MG63 (cell line): ENCODE data around the gene TP53I3. TPM values are rescaled to one million over a fixed set of nuclear protein-coding genes. Genes with fewer than 3 reads are reported as not detected.
A peak's percentile ranks its signal among the peaks of the same experiment; 100 is the strongest.
"Not testable (repeated sequence)": the region's sequence is repeated elsewhere in the genome, so short reads cannot be mapped to it uniquely, and the experiment has no call there.

ENCODE experiments used
- DNase-seq: peaks from one replicate; pipeline ENCODE4 v3.0.0-alpha.2; 2020
- H3K27me3 ChIP-seq: fragments of 250-450 bp; sonication (Bioruptor Pico); 2 replicates; pipeline ENCODE4 v1.5.1; 2020; ENCODE audit warnings: mild to moderate bottlenecking, moderate library complexity
- H3K36me3 ChIP-seq: fragments of 250-450 bp; sonication (Bioruptor Pico); 2 replicates; pipeline ENCODE4 v1.5.1; 2020; ENCODE audit warnings: mild to moderate bottlenecking, moderate library complexity
- H3K4me3 ChIP-seq: fragments of 250-450 bp; sonication (Bioruptor Pico); 2 replicates; pipeline ENCODE4 v1.5.1; 2020; ENCODE audit warnings: mild to moderate bottlenecking, moderate library complexity
- H3K9me3 ChIP-seq: fragments of 250-450 bp; sonication (Bioruptor Pico); 2 replicates; pipeline ENCODE4 v1.5.1; 2020; ENCODE audit warnings: mild to moderate bottlenecking, moderate library complexity
- total RNA-seq: library from RNA; depleted of rRNA; stranded (reverse); fragments of >200 nt; shearing (Covaris generic); gene quantifications from 2 replicates; pipeline ENCODE4 v1.2.3, GENCODE V29; 2014; ENCODE audit warnings: low replicate concordance

The TP53I3 gene
- total RNA-seq, 1 experiment from 2014 or later = 5.0 TPM

DNA sequence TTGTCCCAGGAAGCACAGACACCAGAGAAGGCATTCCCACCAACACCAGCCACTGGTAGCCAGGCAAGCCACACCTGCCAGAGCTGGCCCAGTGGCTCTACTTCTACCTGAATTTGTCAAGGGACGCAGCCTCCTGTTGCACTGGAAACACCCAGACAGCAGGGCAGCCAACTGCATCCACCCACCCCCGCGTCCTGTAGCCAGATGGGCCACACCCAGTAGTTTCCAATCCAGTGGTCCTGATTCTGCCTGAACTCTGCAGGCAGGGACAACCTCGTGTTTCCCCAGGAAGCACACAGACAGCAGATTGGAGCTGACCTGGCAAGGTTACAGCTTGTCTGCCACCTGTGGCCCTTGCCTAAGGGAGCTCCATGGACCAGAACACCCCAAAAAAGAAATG lies 20.3 kb upstream of the TP53I3 start:
- no peak for DNase-seq
- H3K36me3 ChIP-seq = no peaks in the 10 kb centered on the region
- no peak overlapping the region for H3K4me3 ChIP-seq
- H3K9me3 ChIP-seq = peaks cover 7% of the 10 kb centered on the region
- H3K27me3 ChIP-seq = no peaks in the 10 kb centered on the region

- Histone ChIP-seq H3K9me3 (peaks cover 7% of the 10 kb centered on the region), H3K36me3 (no peaks in the 10 kb centered on the region), H3K4me3 (no peak overlapping the region), H3K27me3 (no peaks in the 10 kb centered on the region)
- no peak for DNase-seq
These were observed 19.5 kb upstream of the TP53I3 start for GRCh38 chr2:24104110-24104650.

DNA sequence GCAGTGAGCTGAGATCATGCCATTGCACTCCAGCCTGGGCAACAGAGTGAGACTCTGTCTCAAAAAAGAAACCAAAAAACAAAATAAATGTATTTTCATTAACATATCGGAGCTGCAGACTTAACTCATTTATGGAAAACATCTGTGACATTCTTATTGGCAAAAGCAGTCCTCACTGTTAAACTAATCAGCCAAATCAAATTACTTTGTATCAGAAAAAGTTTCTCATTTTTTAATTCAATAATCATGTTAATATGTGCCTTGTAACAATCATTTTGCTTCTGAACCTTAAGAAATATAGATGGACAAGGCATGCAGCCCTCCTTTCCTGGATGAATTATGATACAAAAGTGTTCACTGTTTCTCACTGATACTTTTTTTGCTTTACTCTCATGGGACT lies 18.0 kb upstream of the TP53I3 start:
- H3K9me3 ChIP-seq = peaks cover 4% of the 10 kb centered on the region
- H3K36me3 ChIP-seq = no peaks in the 10 kb centered on the region; the same call in 1 of the 2 replicates
- no peaks in the 10 kb centered on the region for H3K27me3 ChIP-seq
- no peak overlapping the region for H3K4me3 ChIP-seq
- DNase-seq = no peak

- Histone ChIP-seq H3K4me3 (no peak overlapping the region), H3K36me3 (no peaks in the 10 kb centered on the region; the same call in 1 of the 2 replicates), H3K27me3 (no peaks in the 10 kb centered on the region), H3K9me3 (peaks cover 3% of the 10 kb centered on the region)
- DNase-seq = no peak
These were observed 17.4 kb upstream of the TP53I3 start for GRCh38 chr2:24101992-24102391.

- not testable (repeated sequence) for DNase-seq, H3K27me3 ChIP-seq, H3K9me3 ChIP-seq, H3K36me3 ChIP-seq, H3K4me3 ChIP-seq
These were observed 16.1 kb upstream of the TP53I3 start for GRCh38 chr2:24100732-24101131.

GRCh38 chr2:24095171-24095677 lies 10.6 kb upstream of the TP53I3 start:
- H3K27me3 ChIP-seq, H3K36me3 ChIP-seq, DNase-seq, H3K4me3 ChIP-seq, H3K9me3 ChIP-seq: not testable (repeated sequence)

GRCh38 chr2:24093270-24093669 lies 8.6 kb upstream of the TP53I3 start:
- DNase-seq, H3K27me3 ChIP-seq, H3K4me3 ChIP-seq, H3K36me3 ChIP-seq, H3K9me3 ChIP-seq: not testable (repeated sequence)

DNA sequence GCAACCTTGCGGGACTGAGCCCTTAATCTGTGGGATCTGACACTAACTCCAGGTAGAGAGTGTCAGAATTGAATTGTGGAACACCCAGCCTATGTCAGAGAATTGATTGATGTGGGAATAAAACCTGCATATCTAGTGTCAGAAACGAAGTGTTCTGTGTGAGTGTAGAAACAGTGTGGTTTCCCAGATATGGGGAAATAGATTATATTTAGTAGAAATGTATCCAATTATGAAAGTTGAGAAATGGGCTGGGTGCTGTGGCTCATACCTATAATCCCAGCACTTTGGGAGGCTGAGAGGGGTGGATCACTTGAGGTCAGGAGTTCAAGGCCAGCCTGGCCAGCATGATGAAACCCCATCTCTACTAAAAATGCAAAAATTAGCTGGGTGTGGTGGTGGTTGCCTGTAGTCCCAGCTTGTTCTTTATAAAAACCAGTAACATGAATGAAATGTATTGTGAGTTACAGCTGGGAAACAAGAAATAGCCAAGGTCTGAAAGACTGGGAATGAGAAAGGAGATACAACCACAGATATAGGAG lies 4.3 kb upstream of the TP53I3 start:
- no peak for DNase-seq
- H3K36me3 ChIP-seq = no peaks in the 10 kb centered on the region
- H3K27me3 ChIP-seq = no peaks in the 10 kb centered on the region
- H3K4me3 ChIP-seq = no peak overlapping the region
- no peaks in the 10 kb centered on the region for H3K9me3 ChIP-seq

DNA sequence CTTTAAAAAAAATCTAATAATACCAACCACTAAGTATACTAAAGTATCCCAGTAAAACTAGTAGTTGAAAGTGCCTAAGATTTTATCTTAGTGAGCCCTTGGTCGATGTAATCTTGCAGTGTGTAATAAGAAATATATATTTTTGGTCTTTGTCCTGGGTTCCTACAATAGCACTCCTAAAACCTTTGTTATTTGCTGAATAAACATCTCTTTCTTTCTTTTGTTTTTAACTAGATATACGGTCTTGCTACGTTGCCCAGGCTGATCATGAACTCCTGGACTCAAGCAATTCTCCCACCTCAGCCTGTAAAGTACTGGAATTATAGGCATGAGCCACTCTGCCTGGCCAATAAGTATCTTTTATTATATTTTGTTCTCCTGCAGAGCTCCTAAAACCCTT lies 2.4 kb upstream of the TP53I3 start:
- Histone ChIP-seq H3K36me3 (no peaks in the 10 kb centered on the region; the same call in 1 of the 2 replicates), H3K4me3 (no peak overlapping the region), H3K27me3 (no peaks in the 10 kb centered on the region), H3K9me3 (no peaks in the 10 kb centered on the region)
- DNase-seq = no peak

DNA sequence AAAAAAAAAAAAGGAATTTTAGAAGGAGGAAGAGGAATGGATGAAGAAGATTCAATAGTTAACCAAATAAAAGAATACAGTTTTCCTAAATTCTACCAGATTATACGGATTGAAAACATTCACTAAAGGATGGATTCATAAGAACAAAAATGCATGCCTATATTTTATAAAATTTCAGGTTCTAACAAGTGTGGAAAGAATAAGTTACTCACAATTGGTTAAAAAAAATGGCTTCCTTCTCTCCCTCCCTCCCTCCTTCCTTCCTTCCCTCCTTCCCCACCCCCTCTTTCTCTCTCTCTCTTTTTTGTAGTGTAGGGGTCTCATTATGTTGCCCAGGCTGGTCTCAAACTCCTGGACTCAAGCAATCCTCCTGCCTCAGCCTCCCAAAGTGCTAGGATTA lies 1.6 kb upstream of the TP53I3 start:
- no peaks in the 10 kb centered on the region for H3K27me3 ChIP-seq
- DNase-seq = no peak
- H3K9me3 ChIP-seq = no peaks in the 10 kb centered on the region
- no peaks in the 10 kb centered on the region; the same call in 1 of the 2 replicates for H3K36me3 ChIP-seq
- H3K4me3 ChIP-seq = no peak overlapping the region

GRCh38 chr2:24085200-24085489 lies 511 bp upstream of the TP53I3 start:
- no peaks in the 10 kb centered on the region for H3K27me3 ChIP-seq
- no peak for DNase-seq
- H3K9me3 ChIP-seq = no peaks in the 10 kb centered on the region
- H3K36me3 ChIP-seq = no peaks in the 10 kb centered on the region; the same call in 1 of the 2 replicates
- H3K4me3 ChIP-seq = peak overlapping the region; percentile 61

DNA sequence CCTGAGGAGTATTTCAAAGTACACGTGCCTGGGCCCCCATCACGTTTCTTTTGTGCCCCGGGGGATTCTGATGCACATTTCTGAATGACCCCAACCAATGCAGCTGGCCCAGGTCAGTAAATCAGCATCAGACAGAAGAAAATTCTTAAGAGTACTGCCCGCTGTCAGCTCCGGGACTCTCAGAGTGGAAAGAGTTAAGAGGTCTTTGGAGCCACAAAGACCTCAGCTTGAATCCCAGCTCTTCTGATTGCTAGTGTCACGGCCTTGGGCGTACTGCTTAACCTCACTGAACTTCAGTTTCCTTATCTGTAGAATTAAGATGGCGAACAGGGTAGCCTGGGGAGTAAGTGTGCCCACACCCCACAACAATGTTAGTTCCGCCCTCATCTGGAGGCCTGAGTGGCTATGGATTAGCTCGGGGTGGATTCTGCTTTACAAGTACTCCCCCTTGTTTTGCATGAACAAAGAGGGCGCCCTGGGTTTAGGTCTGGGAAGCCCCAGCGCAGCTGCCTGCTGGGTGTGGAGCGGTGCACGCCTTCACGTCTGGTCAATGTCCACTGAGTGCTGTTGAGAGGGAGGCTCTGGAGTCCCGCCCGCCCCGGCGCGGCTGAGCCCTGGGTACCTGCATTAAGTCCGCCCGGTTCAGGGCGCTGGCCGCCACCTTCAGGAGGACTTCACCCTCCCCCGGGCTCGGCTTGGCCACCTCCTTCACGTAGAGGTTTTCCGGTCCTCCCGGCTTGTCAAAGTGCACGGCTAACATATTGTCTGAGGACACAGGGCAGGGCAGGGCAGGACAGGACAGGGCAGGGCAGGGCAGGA lies 858 bp downstream of the TP53I3 start:
- peak overlapping the region; percentile 61 for H3K4me3 ChIP-seq
- H3K27me3 ChIP-seq = no peaks in the 10 kb centered on the region
- no peaks in the 10 kb centered on the region for H3K9me3 ChIP-seq
- DNase-seq = no peak
- no peaks in the 10 kb centered on the region; the same call in 1 of the 2 replicates for H3K36me3 ChIP-seq

DNA sequence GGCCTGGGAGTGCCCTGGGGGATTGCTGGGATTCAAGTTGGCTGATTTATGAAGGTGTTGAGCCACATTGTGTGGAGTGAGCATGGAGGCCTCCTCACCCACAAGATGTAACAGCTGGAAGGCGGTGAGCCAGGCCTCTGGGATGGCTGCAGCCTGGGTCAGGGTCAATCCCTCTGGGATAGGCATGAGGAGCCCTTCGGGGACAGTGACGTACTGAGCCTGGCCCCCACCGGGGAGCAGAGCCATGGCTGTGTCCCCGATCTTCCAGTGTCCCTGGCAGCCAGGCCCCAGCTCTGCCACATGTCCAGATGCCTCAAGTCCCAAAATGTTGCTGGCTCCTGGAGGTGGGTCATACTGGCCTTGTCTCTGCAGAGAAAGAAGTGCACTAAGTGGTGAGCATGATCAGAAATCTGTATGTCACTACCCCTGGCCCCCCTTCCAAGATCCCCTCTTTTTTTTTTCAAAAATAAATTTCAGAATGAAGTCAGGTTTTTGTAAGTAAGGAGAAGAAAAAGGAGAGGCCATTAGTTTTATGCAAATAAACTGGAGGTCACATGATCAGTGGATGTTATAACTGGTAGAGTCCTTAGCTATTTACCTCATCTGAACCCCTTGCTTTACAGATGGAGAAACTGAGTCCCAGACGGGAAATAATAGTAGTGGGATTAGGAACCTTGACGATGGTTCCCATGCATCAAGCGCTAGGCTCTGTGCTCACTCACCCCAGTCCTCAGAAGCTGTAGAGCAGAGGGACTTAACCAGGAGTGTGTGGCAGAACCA lies 1.7 kb downstream of the TP53I3 start:
- DNase-seq = no peak
- Histone ChIP-seq H3K36me3 (no peaks in the 10 kb centered on the region; the same call in 1 of the 2 replicates), H3K9me3 (no peaks in the 10 kb centered on the region), H3K27me3 (no peaks in the 10 kb centered on the region), H3K4me3 (no peak overlapping the region)

- Histone ChIP-seq H3K27me3 (no peaks in the 10 kb centered on the region), H3K36me3 (no peaks in the 10 kb centered on the region; the same call in none of the 2 replicates), H3K4me3 (no peak overlapping the region), H3K9me3 (no peaks in the 10 kb centered on the region)
- no peak for DNase-seq
These were observed 3.9 kb downstream of the TP53I3 start for GRCh38 chr2:24080701-24081100.

- H3K4me3 ChIP-seq = peak overlapping the region; percentile 91
- no peak for DNase-seq
- H3K36me3 ChIP-seq = peaks cover 11% of the 10 kb centered on the region
- no peaks in the 10 kb centered on the region for H3K9me3 ChIP-seq
- H3K27me3 ChIP-seq = no peaks in the 10 kb centered on the region
These were observed 6.8 kb downstream of the TP53I3 start for GRCh38 chr2:24077879-24078278.

GRCh38 chr2:24077535-24077877 lies 7.1 kb downstream of the TP53I3 start:
- H3K36me3 ChIP-seq = peaks cover 15% of the 10 kb centered on the region
- no peaks in the 10 kb centered on the region for H3K27me3 ChIP-seq
- H3K4me3 ChIP-seq = peak overlapping the region; percentile 91
- no peaks in the 10 kb centered on the region for H3K9me3 ChIP-seq
- no peak for DNase-seq

DNA sequence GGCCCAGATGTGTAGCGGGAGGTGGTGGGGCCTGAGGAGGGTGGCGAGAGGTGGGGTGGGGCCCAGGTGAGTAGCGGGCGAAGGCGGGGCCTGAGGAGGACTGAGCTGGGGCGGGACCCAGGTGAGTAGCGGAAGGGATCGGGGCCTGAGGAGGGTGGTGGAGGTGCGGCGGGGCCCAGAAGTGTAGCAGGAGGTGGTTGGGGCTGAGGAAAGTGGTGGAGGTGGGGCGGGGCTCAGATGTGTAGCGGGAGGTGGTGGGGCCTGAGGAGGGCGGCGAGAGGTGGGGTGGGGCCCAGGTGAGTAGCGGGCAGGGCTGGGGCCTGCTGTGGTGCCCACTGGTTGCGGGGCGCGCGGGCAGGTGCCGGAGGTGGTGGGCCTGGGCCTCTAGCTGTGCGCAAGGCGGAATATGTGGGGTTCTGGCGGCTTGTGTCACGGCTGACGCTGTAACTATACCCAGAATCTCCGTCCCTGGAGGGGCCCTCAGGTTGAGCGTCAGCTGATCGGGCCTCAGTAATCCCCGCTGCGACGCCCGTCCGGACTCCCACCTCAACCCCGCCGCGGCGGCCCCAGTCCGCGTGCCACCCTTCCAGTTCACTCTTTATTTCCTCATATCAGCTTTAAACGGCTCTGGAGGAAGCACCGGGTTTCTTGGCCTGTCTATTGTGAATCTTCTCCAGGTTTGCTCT lies 7.6 kb downstream of the TP53I3 start:
- Histone ChIP-seq H3K4me3 (peak overlapping the region; percentile 91), H3K36me3 (peaks cover 17% of the 10 kb centered on the region), H3K9me3 (no peaks in the 10 kb centered on the region), H3K27me3 (no peaks in the 10 kb centered on the region)
- DNase-seq = peak; percentile 10
